Measurements from ENCODE around the gene DCDC2C.

The DCDC2C gene

GRCh38 chr2:3847397-3848052 is 144.2 kb downstream of the DCDC2C start (continued):
- no peak for TF ChIP-seq GFI1B (tag by site-specific recombination; IDR thresholded peaks at IDR 0.05)
- TF ChIP-seq EGR2 (tag by site-specific recombination; IDR thresholded peaks at IDR 0.05; ENCODE audit: low read depth) = no peak

GRCh38 chr2:3848776-3849175 is 145.4 kb downstream of the DCDC2C start:
- Histone ChIP-seq H3K27ac (ENCODE audit: extremely low read depth, low read depth, low read length) (no peak overlapping the region), H3K36me3 (ENCODE audit: control insufficient read depth in 2 of 2, insufficient read depth in 1 of 2, low read length in 2 of 2) (no peaks in the 10 kb centered on the region), H3K4me3 (ENCODE audit: low read depth, low read length) (no peak overlapping the region), H3K9me3 (ENCODE audit: control insufficient read depth, insufficient read depth, low read depth, low read length) (no peaks in the 10 kb centered on the region; the same call in 1 of the 2 replicates), H3K4me1 (ENCODE audit: control insufficient read depth, insufficient read depth, low read length) (no peaks in the 10 kb centered on the region)
- TF ChIP-seq ZNF248 (tag by site-specific recombination; IDR thresholded peaks at IDR 0.05) = no peak
- no peak for TF ChIP-seq ZNF664 (tag by site-specific recombination; IDR thresholded peaks at IDR 0.05)
- TF ChIP-seq ZXDB (tag by site-specific recombination; IDR thresholded peaks at IDR 0.05) = no peak
- TF ChIP-seq ZNF24 (tag by site-specific recombination; IDR thresholded peaks at IDR 0.05) = no peak
- no peak for TF ChIP-seq ZNF549 (tag by site-specific recombination; IDR thresholded peaks at IDR 0.05)
- TF ChIP-seq ZNF239 (tag by site-specific recombination; IDR thresholded peaks at IDR 0.05) = no peak
- TF ChIP-seq ZNF660 (tag by site-specific recombination; IDR thresholded peaks at IDR 0.05) = no peak
- no peak for TF ChIP-seq ZNF280D (tag by site-specific recombination; IDR thresholded peaks at IDR 0.05)
- TF ChIP-seq ZNF645 (tag by site-specific recombination; IDR thresholded peaks at IDR 0.05) = no peak
- no peak for TF ChIP-seq ZNF701 (tag by site-specific recombination; IDR thresholded peaks at IDR 0.05)
- TF ChIP-seq ZNF560 (tag by site-specific recombination; IDR thresholded peaks at IDR 0.05; ENCODE audit: borderline replicate concordance) = no peak
- TF ChIP-seq ZSCAN30 (tag by site-specific recombination; IDR thresholded peaks at IDR 0.05) = no peak
- TF ChIP-seq ZNF629 (tag by site-specific recombination; IDR thresholded peaks at IDR 0.05) = no peak
- TF ChIP-seq ZNF114 (tag by site-specific recombination; IDR thresholded peaks at IDR 0.05) = no peak
- TF ChIP-seq INSM2 (tag by site-specific recombination; IDR thresholded peaks at IDR 0.05) = no peak
- TF ChIP-seq ZNF280C (tag by site-specific recombination; IDR thresholded peaks at IDR 0.05) = no peak
- no peak for TF ChIP-seq HOXD13 (CRISPR knock-in tag; IDR thresholded peaks at IDR 0.05; ENCODE audit: borderline replicate concordance)
- TF ChIP-seq ZBTB6 (tag by site-specific recombination; IDR thresholded peaks at IDR 0.05) = no peak
- TF ChIP-seq ZNF140 (tag by site-specific recombination; IDR thresholded peaks at IDR 0.05) = no peak
- TF ChIP-seq ZFHX2 (tag by site-specific recombination; conservative IDR thresholded peaks at IDR 0.05) = no peak
- POLR2A ChIA-PET = no interaction called here
- CTCF ChIA-PET = no interaction called here

Measured in HEK293 (cell line).